Measurements from ENCODE around the gene LRMDA. TPM values are rescaled to one million over a fixed set of nuclear protein-coding genes. Genes with fewer than 3 reads are reported as not detected.

The LRMDA gene
- total and polyA plus RNA-seq, 2 of the 13 experiments (the other 11 are each of a cell fraction or from before 2014, with no cell fraction given) = 13.4 to 22.0 TPM

GRCh38 chr10:75773231-75773780 lies 341.9 kb downstream of the LRMDA start (continued):
- TF ChIP-seq GRHL1 (CRISPR knock-in tag; conservative IDR thresholded peaks at IDR 0.05) (no peak), RFX3 (CRISPR knock-in tag; IDR thresholded peaks at IDR 0.05) (no peak), NFAT5 (CRISPR knock-in tag; IDR thresholded peaks at IDR 0.05) (no peak), TEAD3 (CRISPR knock-in tag; optimal IDR thresholded peaks at IDR 0.05; ENCODE audit: borderline replicate concordance) (peak; percentile 80), HHEX (CRISPR knock-in tag; IDR thresholded peaks at IDR 0.05) (0 out of 2 replicates have a peak, but pooled peaks have one; percentile 25), HNF4G (IDR thresholded peaks at IDR 0.05; ENCODE audit: borderline replicate concordance, low read depth, low read length) (0 out of 2 replicates have a peak, but pooled peaks have one; percentile 8), HNF4G (CRISPR knock-in tag; IDR thresholded peaks at IDR 0.05; ENCODE audit: borderline replicate concordance, low read depth) (peak; percentile 59; the same call in 1 of the 2 replicates), HNF4A (CRISPR knock-in tag; IDR thresholded peaks at IDR 0.05) (peak; percentile 70), HOMEZ (CRISPR knock-in tag; IDR thresholded peaks at IDR 0.05; ENCODE audit: low read depth) (peak; percentile 60), ZBTB21 (CRISPR knock-in tag; IDR thresholded peaks at IDR 0.05) (no peak), ELF3 (CRISPR knock-in tag; IDR thresholded peaks at IDR 0.05) (peak; percentile 88), STAT5B (CRISPR knock-in tag; IDR thresholded peaks at IDR 0.05) (no peak), FOXA1 (IDR thresholded peaks at IDR 0.05) (no peak), FOXA1 (CRISPR knock-in tag; IDR thresholded peaks at IDR 0.05) (peak; percentile 92), NFIB (CRISPR knock-in tag; IDR thresholded peaks at IDR 0.05; ENCODE audit: borderline replicate concordance) (no peak), HNRNPK (IDR thresholded peaks at IDR 0.05; ENCODE audit: low read depth, low read length, poor library complexity, severe bottlenecking) (no peak), KDM6A (CRISPR knock-in tag; IDR thresholded peaks at IDR 0.05; ENCODE audit: low read depth) (peak; percentile 54), TRIM22 (IDR thresholded peaks at IDR 0.05) (no peak), RARA (CRISPR knock-in tag; IDR thresholded peaks at IDR 0.05) (peak; percentile 94), ZMAT3 (CRISPR knock-in tag; conservative IDR thresholded peaks at IDR 0.05) (no peak), POLR2G (IDR thresholded peaks at IDR 0.05; ENCODE audit: low read depth, low read length) (0 out of 2 replicates have a peak, but pooled peaks have one; percentile 31)

Measured in HepG2 (cell line).